ENCODE measurements around the gene MVB12B.

MVB12B gene

DNA sequence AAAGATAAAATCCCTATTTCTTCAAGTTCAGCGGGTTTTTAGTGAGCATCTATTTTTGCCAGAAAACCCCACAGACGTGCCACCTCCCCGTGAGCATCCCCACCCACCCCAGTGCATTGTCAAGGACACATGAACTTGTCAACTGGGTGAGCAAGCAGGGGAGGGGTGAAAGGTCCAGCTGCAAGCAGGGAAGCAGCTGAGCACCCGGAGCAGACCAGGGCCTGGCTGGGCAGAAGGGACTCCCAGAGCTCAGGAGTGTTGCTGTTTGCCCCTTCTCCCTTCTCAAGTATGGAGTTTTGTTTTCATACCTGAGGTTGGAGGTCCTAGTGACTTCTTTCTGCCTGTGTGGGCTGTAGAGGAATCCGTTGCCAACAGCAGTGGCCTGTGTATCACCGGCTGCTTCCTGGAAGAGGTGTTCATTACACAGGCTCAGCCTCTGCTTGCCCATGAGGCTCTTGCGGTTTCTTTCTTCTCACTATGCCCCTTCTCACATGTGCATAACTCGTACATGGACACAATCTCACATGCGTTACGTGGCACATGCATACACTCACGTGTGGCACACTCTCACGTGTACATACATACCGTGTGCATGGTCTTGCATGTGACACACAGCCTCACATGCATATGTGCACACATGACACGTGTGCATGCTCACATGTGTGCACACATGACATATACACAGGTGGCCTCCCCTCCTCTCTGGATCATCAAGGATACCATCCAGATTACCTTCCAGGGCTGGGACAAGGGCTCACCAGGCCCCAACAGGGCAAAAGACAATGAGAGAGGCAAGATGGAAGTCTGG, 126.7 kb downstream of the MVB12B start:
- no peak overlapping the region for H3K4me3 ChIP-seq
- H3K36me3 ChIP-seq (replicated peaks), result no peaks in the 10 kb centered on the region
- in situ Hi-C loops (cut with MboI; ENCODE audit: low sequenced_read_pairs), result no loop called here
- DNase-seq (ENCODE audit: low spot score in 2 of 2), result no peak
- H3K27me3 ChIP-seq (ENCODE audit: low read depth), result no peaks in the 10 kb centered on the region
- H3K4me1 ChIP-seq, result peaks cover 5% of the 10 kb centered on the region
- no peaks in the 10 kb centered on the region for H3K9me3 ChIP-seq

DNA sequence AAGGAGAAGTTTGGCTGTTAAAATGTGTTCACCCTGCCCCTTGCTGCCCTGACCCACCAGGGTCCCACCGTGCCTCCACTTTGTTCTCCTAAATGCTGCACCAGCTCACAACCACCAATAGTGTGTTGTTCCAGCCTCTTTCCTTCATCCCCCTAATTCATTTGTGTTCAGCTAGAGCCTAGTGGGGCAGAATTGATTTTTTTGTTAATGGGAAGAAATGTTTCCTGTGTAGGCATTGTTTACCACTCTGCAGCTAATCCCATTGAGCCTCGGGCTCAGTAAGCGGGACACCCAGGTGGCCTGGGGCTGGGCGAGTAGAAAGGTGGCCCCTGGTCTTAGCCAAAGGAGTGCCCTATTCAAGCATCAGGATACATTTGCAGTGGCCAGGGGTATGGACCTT, 127.6 kb downstream of the MVB12B start:
- in situ Hi-C loops (cut with MboI; ENCODE audit: low sequenced_read_pairs), result no loop called here
- H3K4me3 ChIP-seq, result no peak overlapping the region
- peak; percentile 55 to 58 for DNase-seq (ENCODE audit: low spot score in 2 of 2)
- H3K36me3 ChIP-seq (replicated peaks), result no peaks in the 10 kb centered on the region
- peaks cover 5% of the 10 kb centered on the region for H3K4me1 ChIP-seq
- no peaks in the 10 kb centered on the region for H3K9me3 ChIP-seq
- H3K27me3 ChIP-seq (ENCODE audit: low read depth), result no peaks in the 10 kb centered on the region

DNA sequence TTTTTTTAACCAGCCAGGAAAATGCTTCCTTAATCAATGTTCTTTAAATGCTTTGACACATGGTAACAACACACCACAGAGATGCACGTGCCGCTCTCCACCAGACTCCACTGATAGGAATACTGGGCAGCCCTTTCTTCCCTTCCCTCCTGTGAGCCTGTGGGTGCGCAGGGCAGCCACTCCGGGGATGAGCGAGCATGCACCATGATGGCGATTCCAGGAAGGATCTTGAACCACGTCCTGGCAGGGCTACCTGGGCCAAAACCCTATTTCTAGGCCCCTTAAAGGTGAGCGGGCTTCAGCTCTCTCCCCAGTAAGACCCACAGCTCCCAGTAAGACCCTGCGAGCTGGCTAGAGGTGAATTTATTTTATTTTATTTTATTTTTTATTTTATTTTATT, 128.2 kb downstream of the MVB12B start:
- in situ Hi-C loops (cut with MboI; ENCODE audit: low sequenced_read_pairs), result no loop called here

DNA sequence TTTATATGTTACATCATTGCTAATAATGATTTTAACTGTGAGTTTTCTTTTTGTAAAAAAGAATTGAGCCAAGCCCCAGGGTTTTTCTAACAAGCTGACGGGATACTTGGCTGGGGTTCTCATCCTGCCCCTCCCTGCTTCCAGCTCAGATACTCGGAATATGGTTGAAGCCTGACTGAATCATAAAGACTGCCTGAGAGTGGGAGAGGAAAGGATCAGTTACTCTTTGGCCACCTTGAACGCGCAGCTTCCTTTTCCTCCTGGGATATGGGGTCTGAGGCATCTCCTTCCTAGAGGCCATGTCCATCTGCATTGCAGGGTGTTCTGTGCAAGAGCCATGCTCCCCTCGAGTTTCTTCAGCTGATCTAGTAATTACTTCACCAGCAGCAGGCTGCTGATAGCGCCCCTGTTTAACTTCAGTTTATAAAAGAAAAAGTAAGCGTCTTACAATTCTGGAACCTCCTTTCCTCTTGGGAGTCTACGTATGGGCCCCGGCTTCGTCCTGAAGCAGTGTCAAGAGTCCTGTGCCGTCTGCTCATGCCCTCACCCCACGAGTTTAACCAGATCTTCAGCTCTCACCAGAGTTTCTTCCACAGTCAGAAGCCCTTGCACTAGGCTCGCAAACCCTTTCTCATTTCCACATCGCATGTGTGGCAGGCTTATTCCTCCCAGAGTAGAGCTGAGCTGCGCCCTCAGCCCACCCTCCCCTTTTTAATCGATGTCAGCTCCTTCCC, 130.0 kb downstream of the MVB12B start:
- Histone ChIP-seq H3K4me1 (peaks cover 5% of the 10 kb centered on the region), H3K27me3 (ENCODE audit: low read depth) (no peaks in the 10 kb centered on the region), H3K36me3 (replicated peaks) (no peaks in the 10 kb centered on the region), H3K4me3 (no peak overlapping the region), H3K9me3 (no peaks in the 10 kb centered on the region)
- in situ Hi-C loops (cut with MboI; ENCODE audit: low sequenced_read_pairs), result no loop called here
- DNase-seq (ENCODE audit: low spot score in 2 of 2), result no peak

More for the DNA sequence above, 128.2 kb downstream of the MVB12B start:
- Histone ChIP-seq H3K27me3 (ENCODE audit: low read depth) (no peaks in the 10 kb centered on the region), H3K9me3 (no peaks in the 10 kb centered on the region), H3K4me1 (peaks cover 5% of the 10 kb centered on the region), H3K4me3 (no peak overlapping the region), H3K36me3 (replicated peaks) (no peaks in the 10 kb centered on the region)
- no peak for DNase-seq (ENCODE audit: low spot score in 2 of 2)

DNA sequence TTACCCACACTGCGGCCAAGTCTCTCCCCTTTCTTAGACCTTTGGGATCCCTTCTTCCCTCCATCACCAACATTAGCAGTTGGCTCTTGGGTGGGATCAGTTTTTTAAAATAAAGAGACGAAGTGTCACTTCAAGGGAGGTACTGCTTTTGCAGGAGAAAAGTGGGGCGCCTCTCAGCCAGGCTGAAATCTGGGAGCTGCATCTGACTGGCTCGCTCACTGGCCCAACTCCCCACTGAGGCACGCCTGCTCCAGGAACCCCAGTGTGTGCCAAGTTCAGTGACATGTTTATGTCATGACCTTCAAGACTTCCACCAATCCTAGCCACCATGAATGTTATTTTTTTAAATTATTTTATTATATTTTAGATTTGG, 130.5 kb downstream of the MVB12B start:
- DNase-seq (ENCODE audit: low spot score in 2 of 2), result no peak
- no peaks in the 10 kb centered on the region for H3K27me3 ChIP-seq (ENCODE audit: low read depth)
- no peaks in the 10 kb centered on the region for H3K9me3 ChIP-seq
- H3K4me1 ChIP-seq, result peaks cover 5% of the 10 kb centered on the region
- in situ Hi-C loops (cut with MboI; ENCODE audit: low sequenced_read_pairs), result no loop called here
- no peaks in the 10 kb centered on the region for H3K36me3 ChIP-seq (replicated peaks)
- H3K4me3 ChIP-seq, result no peak overlapping the region

DNA sequence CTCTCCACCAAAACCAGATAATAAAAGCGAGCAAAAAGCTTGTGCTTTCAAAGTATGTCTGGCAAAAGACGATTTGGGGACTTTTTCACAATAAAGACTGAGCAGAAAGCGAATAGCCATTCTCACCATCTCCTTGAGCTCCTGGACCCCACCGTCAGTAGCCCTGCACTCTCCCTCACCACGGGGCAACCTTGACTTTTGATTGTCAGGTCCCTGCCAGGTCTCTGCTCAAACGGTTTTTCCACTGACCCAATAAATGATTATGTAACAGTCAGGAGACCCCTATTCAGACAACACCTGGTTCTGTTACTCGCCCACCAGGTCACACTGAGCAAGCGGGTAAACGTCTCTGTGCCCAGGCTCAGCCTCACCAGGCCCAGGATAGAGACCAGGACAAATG, 131.3 kb downstream of the MVB12B start:
- peaks cover 9% of the 10 kb centered on the region for H3K4me1 ChIP-seq
- no peaks in the 10 kb centered on the region for H3K27me3 ChIP-seq (ENCODE audit: low read depth)
- in situ Hi-C loops (cut with MboI; ENCODE audit: low sequenced_read_pairs), result no loop called here
- H3K36me3 ChIP-seq (replicated peaks), result no peaks in the 10 kb centered on the region
- no peak overlapping the region for H3K4me3 ChIP-seq
- no peak for DNase-seq (ENCODE audit: low spot score in 2 of 2)
- no peaks in the 10 kb centered on the region for H3K9me3 ChIP-seq

DNA sequence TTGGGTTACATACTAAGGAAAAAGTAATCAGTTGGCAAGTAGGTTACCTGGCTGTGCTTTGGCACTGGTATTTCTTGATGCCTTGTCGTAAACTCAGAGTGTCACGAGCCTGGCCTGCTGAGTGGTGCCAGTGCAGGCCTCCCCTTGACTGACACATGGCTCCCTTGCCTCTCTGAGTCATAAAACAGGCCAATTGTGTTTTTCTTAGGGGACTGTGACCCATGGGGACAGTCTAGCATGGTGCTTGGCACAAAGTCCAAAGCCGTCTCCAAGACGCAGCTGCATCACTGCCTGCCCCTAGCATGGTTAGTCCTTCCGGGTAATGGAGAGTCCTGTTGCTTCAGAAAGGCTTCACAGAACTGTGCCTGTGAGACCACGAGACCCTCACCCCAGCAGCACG, 132.5 kb downstream of the MVB12B start:
- H3K36me3 ChIP-seq (replicated peaks), result no peaks in the 10 kb centered on the region
- no peak for DNase-seq (ENCODE audit: low spot score in 2 of 2)
- no peaks in the 10 kb centered on the region for H3K9me3 ChIP-seq
- no peaks in the 10 kb centered on the region for H3K27me3 ChIP-seq (ENCODE audit: low read depth)
- in situ Hi-C loops (cut with MboI; ENCODE audit: low sequenced_read_pairs), result no loop called here
- peaks cover 4% of the 10 kb centered on the region for H3K4me1 ChIP-seq
- no peak overlapping the region for H3K4me3 ChIP-seq

DNA sequence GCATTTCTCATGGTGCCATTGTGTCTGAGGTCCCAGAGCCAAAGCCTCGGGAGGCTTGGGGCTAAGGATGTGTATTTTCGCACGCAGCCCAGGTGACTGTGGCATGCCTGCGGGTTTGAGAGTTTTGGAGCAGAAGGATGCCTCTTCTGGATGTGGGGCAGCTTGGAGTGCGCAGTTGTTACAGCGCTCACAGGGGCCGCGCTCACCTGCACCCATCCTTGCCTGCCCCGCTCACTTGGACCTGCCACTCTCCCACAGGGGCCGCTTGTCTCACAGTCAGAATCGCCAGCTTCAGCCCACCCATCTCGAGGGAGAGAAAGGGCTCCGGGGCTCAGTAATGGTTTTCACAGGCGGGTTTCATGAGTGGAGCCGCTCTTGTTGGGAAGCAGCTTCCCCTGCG, 132.9 kb downstream of the MVB12B start:
- H3K27me3 ChIP-seq (ENCODE audit: low read depth), result no peaks in the 10 kb centered on the region
- in situ Hi-C loops (cut with MboI; ENCODE audit: low sequenced_read_pairs), result no loop called here

DNA sequence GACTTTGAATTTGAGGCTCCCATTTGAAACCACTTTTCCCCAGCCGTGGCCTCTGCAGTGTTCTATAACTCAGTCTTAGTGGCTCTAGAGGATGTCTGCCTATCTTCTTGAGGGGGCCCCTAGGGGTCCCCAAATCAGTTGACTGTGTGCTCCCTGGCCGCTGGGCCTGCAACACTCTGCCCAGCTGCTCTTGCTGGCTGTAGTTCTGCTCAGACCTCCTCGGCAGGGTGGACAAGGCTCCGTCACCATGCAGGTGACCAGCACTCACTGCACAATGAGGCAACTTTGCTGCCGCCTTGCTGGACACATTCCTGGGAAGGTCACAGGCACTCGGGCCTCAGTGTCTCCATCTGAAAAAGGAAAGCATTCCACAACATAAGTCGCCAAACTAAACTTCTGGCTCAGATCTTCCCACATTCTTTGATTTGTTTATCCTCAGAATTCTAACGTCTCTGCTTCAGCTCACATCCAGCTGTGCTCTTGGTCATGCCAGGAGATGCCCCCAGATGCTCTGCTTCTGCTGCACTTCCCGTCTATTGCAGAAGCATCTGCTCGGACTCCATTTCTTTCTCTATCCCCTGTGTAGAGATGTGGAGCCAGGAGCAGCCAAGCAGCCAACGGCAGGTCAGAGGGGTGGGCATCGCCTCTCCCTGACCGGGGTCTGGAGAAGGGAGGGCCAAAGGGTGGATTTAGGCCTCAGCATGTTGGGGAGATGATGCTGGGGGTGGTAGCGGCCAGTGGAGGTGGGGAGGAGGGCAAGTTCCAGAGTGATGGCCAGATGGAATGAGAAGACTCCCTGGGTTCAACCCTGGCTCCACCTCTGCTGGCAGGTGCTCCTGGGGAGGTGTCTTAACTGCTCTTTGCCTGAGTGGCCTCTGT, 133.6 kb downstream of the MVB12B start:
- no peak for DNase-seq (ENCODE audit: low spot score in 2 of 2)
- H3K27me3 ChIP-seq (ENCODE audit: low read depth), result no peaks in the 10 kb centered on the region
- no peak overlapping the region for H3K4me3 ChIP-seq
- in situ Hi-C loops (cut with MboI; ENCODE audit: low sequenced_read_pairs), result no loop called here
- H3K4me1 ChIP-seq, result peaks cover 4% of the 10 kb centered on the region
- no peaks in the 10 kb centered on the region for H3K9me3 ChIP-seq
- no peaks in the 10 kb centered on the region for H3K36me3 ChIP-seq (replicated peaks)

More for the DNA sequence above, 132.9 kb downstream of the MVB12B start:
- Histone ChIP-seq H3K36me3 (replicated peaks) (no peaks in the 10 kb centered on the region), H3K9me3 (no peaks in the 10 kb centered on the region), H3K4me3 (no peak overlapping the region), H3K4me1 (peaks cover 4% of the 10 kb centered on the region)
- no peak for DNase-seq (ENCODE audit: low spot score in 2 of 2)

DNA sequence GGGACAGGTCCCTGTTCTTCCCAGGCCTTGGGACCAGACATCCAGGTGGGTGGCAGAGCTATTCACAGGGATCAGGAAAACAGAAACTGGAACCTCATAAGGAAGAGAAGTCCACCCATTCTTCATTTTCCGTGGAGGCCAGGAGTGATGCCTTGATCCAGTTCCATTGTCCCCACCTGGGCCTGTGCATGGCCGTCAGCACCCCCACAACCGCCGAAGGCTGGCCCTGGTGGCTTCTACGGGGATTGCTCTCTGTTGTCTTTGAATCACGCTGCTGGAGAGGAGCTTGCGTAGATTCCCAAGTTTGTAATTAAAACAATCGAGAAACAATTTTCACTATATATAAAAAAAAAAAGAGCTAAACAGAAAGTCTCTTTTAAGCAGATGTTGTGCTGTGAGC, 134.4 kb downstream of the MVB12B start:
- no peaks in the 10 kb centered on the region for H3K27me3 ChIP-seq (ENCODE audit: low read depth)
- DNase-seq (ENCODE audit: low spot score in 2 of 2), result no peak
- no peaks in the 10 kb centered on the region for H3K9me3 ChIP-seq
- H3K36me3 ChIP-seq (replicated peaks), result no peaks in the 10 kb centered on the region
- H3K4me3 ChIP-seq, result no peak overlapping the region
- in situ Hi-C loops (cut with MboI; ENCODE audit: low sequenced_read_pairs), result no loop called here
- H3K4me1 ChIP-seq, result peaks cover 4% of the 10 kb centered on the region

DNA sequence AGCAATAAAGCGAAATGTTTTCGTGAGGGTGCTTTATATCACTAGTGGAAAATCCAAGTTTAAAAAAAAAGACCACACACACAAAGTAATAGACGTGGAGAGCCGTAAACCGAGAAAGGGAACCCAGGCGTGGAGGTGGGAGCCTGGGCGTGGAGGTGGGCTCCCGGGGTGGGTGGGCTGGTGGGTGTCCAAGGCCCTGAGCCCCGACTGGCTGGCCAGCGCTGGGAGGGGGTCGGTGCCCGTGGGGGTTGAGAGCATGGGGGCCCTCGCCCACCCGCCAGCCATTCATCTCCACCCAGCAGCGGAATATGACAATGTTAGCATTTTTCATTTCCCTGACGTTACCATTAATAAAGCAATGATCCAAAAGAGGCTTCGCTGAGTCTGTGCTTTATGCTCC, 135.0 kb downstream of the MVB12B start:
- Histone ChIP-seq H3K4me3 (no peak overlapping the region), H3K27me3 (ENCODE audit: low read depth) (no peaks in the 10 kb centered on the region), H3K36me3 (replicated peaks) (no peaks in the 10 kb centered on the region), H3K4me1 (peaks cover 4% of the 10 kb centered on the region), H3K9me3 (no peaks in the 10 kb centered on the region)
- in situ Hi-C loops (cut with MboI; ENCODE audit: low sequenced_read_pairs), result no loop called here
- DNase-seq (ENCODE audit: low spot score in 2 of 2), result no peak

DNA sequence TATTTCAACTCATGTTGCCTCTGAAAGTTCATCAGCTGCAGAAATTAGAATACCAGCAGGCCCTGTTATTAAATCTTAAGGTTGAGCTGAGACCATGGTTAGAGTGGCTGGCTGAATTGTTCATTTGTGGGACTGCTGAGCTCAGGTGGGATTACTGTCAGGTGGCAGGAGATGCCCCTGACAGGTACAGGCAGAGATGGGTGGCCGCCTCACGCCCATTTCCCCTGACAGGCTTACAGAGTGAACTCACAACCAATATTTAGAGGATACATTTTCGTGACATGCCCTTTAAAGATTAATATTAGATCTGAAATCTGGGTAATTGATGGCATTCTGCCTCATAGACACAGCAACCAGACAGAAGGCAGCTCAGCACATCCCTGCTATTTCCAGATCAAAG, 136.0 kb downstream of the MVB12B start:
- Histone ChIP-seq H3K9me3 (no peaks in the 10 kb centered on the region), H3K4me3 (no peak overlapping the region), H3K36me3 (replicated peaks) (no peaks in the 10 kb centered on the region), H3K4me1 (peaks cover 4% of the 10 kb centered on the region), H3K27me3 (ENCODE audit: low read depth) (no peaks in the 10 kb centered on the region)
- DNase-seq (ENCODE audit: low spot score in 2 of 2), result no peak
- in situ Hi-C loops (cut with MboI; ENCODE audit: low sequenced_read_pairs), result no loop called here

DNA sequence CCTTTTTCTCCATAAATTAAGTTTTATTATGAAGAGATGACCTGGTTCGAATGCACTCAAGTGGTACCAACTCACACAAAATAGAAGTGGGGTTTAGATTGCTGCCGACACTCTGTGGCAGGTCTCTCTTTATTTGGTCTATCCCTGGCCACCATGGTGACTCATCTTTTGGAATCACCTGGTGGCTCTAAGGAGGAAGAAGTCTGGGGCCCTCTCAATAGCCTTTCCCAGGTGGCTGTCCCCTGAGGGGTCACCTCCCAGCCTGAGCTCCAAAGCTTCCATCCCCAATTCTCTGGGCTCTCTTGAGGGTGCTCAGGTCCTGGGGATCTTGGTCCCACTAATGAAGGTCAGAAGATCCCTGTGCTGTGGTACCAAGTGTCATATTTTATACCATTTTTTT, 136.8 kb downstream of the MVB12B start:
- H3K4me1 ChIP-seq, result peaks cover 4% of the 10 kb centered on the region
- H3K9me3 ChIP-seq, result no peaks in the 10 kb centered on the region
- no peaks in the 10 kb centered on the region for H3K27me3 ChIP-seq (ENCODE audit: low read depth)
- in situ Hi-C loops (cut with MboI; ENCODE audit: low sequenced_read_pairs), result no loop called here
- no peaks in the 10 kb centered on the region for H3K36me3 ChIP-seq (replicated peaks)
- no peak overlapping the region for H3K4me3 ChIP-seq
- no peak for DNase-seq (ENCODE audit: low spot score in 2 of 2)

Measured in HAP-1 (cell line).